OCI-LY1 (cell line): ENCODE data around the gene SPRR2F.

Experiments used
- CTCF ChIP-seq: fragments of 200-600 bp; sonication (generic), shearing (Covaris generic); IDR thresholded peaks from 2 replicates; pipeline ENCODE4 v1.5.1; 2017; ENCODE audit warnings: mild to moderate bottlenecking, antibody characterized with exemption, low read length, moderate library complexity, mixed read lengths
- EZH2 ChIP-seq: fragments of 200-600 bp; sonication (generic), shearing (Covaris generic); IDR thresholded peaks from 2 replicates; pipeline ENCODE4 v1.8.0; 2017; ENCODE audit warnings: borderline replicate concordance, mixed run types, mild to moderate bottlenecking, antibody characterized with exemption, low read length, moderate library complexity, mixed read lengths

- TF ChIP-seq CTCF (no peak), EZH2 (no peak)
These were observed 28.1 kb upstream of the SPRR2F start for GRCh38 chr1:153141377-153141776.
